ENCODE measurements around the gene FITM2. TPM values are rescaled to one million over a fixed set of nuclear protein-coding genes. Genes with fewer than 3 reads are reported as not detected.

The FITM2 gene
- 7.5 to 9.1 TPM (median 8.2 TPM) in 5 replicates for total RNA-seq (2022; extraction: Qiagen RNA extraction; ENCODE audit: low read depth)

GRCh38 chr20:44310664-44311639 lies at the start of gene FITM2:
FITM2 (minus strand) TSS chr20:44311202; CDS start chr20:44311148, 54 bp downstream.

GRCh38 chr20:44355498-44356352 lies 44.7 kb upstream of the FITM2 start, which contains the start of gene HNF4A:
HNF4A (plus strand) TSS chr20:44355699; CDS start chr20:44355805, 106 bp downstream.

GRCh38 chr20:44336725-44337380 lies 25.9 kb upstream of the FITM2 start, which contains the start of gene R3HDML:
R3HDML (plus strand) TSS chr20:44337043; CDS start chr20:44337158, 115 bp downstream.

Other genes with a start within 250 kb of the FITM2 start
- gene JPH2, start 124.0 kb downstream of the FITM2 start, total RNA-seq (2022; extraction: Qiagen RNA extraction; ENCODE audit: low read depth) = 0.77 to 1.2 TPM (median 1.1 TPM) in 5 replicates
- gene OSER1, start 100.4 kb downstream of the FITM2 start, total RNA-seq (2022; extraction: Qiagen RNA extraction; ENCODE audit: low read depth) = 49.0 to 58.2 TPM (median 56.7 TPM) in 5 replicates
- not detected in 5 replicates for gene GDAP1L1, start 63.9 kb downstream of the FITM2 start, total RNA-seq (2022; extraction: Qiagen RNA extraction; ENCODE audit: low read depth)
- gene R3HDML, start 25.8 kb upstream of the FITM2 start, total RNA-seq (2022; extraction: Qiagen RNA extraction; ENCODE audit: low read depth) = 0.13 to 0.55 TPM (median 0.23 TPM) in 5 replicates
- 14.3 to 16.7 TPM (median 15.4 TPM) in 5 replicates for gene HNF4A, start 44.5 kb upstream of the FITM2 start, total RNA-seq (2022; extraction: Qiagen RNA extraction; ENCODE audit: low read depth)
- 13.3 to 18.3 TPM (median 14.4 TPM) in 5 replicates for gene TTPAL, start 164.7 kb upstream of the FITM2 start, total RNA-seq (2022; extraction: Qiagen RNA extraction; ENCODE audit: low read depth)
- 78.8 to 92.6 TPM (median 91.2 TPM) in 5 replicates for gene SERINC3, start 210.9 kb upstream of the FITM2 start, total RNA-seq (2022; extraction: Qiagen RNA extraction; ENCODE audit: low read depth)